Upper lobe of left lung (tissue), 6 donors: ENCODE measurements around the gene INSR. TPM values are rescaled to one million over a fixed set of nuclear protein-coding genes. Genes with fewer than 3 reads are reported as not detected.
A peak's percentile ranks its signal among the peaks of the same experiment; 100 is the strongest.

Experiments
- ATAC-seq, 2 donors: fragments of 200-7000 bp; cut with Tn5 transposase; one replicate each; pipeline ENCODE4 v1.9.1; 2022; ENCODE audit warnings: mild to moderate bottlenecking in 2 of 2, moderate library complexity in 2 of 2; ENCODE audit not compliant: low FRiP score in 2 of 2
- DNase-seq, 2 donors: peaks; one replicate each; pipeline ENCODE4 v3.0.0-alpha.2; 2019 to 2020
- H3K27ac ChIP-seq, 4 donors: fragments of 200-600 bp; sonication (generic); one replicate each; pipeline ENCODE4 v1.5.1; 2016 to 2019
- H3K27me3 ChIP-seq, 4 donors: fragments of 200-600 bp; sonication (generic); one replicate each; pipeline ENCODE4 v1.5.1; 2017 to 2019
- H3K36me3 ChIP-seq, 4 donors: fragments of 200-600 bp; sonication (generic); one replicate each; pipeline ENCODE4 v1.5.1; 2016 to 2019
- H3K4me1 ChIP-seq, 4 donors: fragments of 200-600 bp; sonication (generic); one replicate each; pipeline ENCODE4 v1.5.1; 2018 to 2019
- H3K4me3 ChIP-seq, 4 donors: fragments of 200-600 bp; sonication (generic); one replicate each; pipeline ENCODE4 v1.5.1; 2017 to 2019; ENCODE audit warnings: mild to moderate bottlenecking in 2 of 4, moderate library complexity in 1 of 4
- H3K9me3 ChIP-seq, 4 donors: fragments of 200-600 bp; sonication (generic); one replicate each; pipeline ENCODE4 v1.5.1; 2018 to 2019
- EP300 ChIP-seq, 4 donors: sonication (generic); formaldehyde crosslinking; IDR thresholded peaks; one replicate each; pipeline ENCODE4 v1.5.1; 2017; ENCODE audit warnings: antibody characterized with exemption in 4 of 4, control low read depth in 2 of 4
- POLR2A ChIP-seq, 4 donors: fragments of 450-650 bp; IDR thresholded peaks; one replicate each; pipeline ENCODE4 v1.5.1; 2016 to 2017; ENCODE audit warnings: antibody characterized with exemption in 4 of 4, mild to moderate bottlenecking in 2 of 4
- POLR2AphosphoS5 ChIP-seq, 2 donors: sonication (generic); formaldehyde crosslinking; IDR thresholded peaks; one replicate each; pipeline ENCODE4 v1.5.1; 2017; ENCODE audit warnings: antibody characterized with exemption in 2 of 2
- WGBS, 2 donors: methylation state at CpG; one replicate each; pipeline ENCODE4 v1.1.5; 2017 to 2018; 5-methylcytosine and 5-hydroxymethylcytosine counted together
- total RNA-seq, 6 donors: library from RNA; depleted of rRNA in 4 of 6; stranded (reverse); fragments of >200 nt in 4 of 6; gene quantifications; one replicate each; pipeline versions ENCODE4 v1.1.0 to v1.2.1, GENCODE V29; 2016 to 2021
- TF ChIP-seq, protein P1 (sequence below), 6 experiments: fragments of 450-650 bp in 4 of 6; fragments of 200-600 bp in 2 of 6; sonication (generic) in 2 of 6; IDR thresholded peaks; one replicate each; pipeline ENCODE4 v1.5.1; 2016 to 2019; ENCODE audit warnings: antibody characterized with exemption in 6 of 6
- donor health status: DM: no; HTN: no; CAD: no; lungs with moderate emphysema.
- donor health status: DM: no; HTN: yes; CAD: no; lungs with severe emphysema.

The INSR gene
- total RNA-seq, 6 donors from 2014 or later, result 32.4 to 142 (median 49.9) TPM

DNA sequence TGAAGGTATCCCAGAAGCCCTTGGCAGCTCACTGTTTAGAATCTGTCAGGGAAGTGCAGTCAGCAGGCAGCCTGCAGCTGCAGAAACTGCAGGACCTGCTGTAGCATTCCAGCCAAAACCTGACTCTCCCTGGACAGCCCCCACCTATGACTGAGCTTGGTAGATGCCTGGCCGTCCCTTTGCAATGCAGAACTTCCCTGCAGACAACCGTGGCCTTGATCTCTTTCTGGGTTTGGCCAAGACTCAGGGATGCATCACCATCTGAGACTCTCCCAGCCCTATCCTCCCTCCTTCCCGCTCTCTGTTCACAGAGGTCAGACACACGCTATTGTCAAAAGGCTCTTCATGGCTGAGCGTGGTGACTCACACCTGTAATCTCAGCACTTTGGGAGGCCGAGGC is 125.3 kb downstream of the INSR start:
- TF ChIP-seq EP300 (IDR thresholded peaks at IDR 0.05) (no peak), POLR2AphosphoS5 (IDR thresholded peaks at IDR 0.05) (no peak), POLR2A (IDR thresholded peaks at IDR 0.05) (no peak)
- TF ChIP-seq, protein P1, sequence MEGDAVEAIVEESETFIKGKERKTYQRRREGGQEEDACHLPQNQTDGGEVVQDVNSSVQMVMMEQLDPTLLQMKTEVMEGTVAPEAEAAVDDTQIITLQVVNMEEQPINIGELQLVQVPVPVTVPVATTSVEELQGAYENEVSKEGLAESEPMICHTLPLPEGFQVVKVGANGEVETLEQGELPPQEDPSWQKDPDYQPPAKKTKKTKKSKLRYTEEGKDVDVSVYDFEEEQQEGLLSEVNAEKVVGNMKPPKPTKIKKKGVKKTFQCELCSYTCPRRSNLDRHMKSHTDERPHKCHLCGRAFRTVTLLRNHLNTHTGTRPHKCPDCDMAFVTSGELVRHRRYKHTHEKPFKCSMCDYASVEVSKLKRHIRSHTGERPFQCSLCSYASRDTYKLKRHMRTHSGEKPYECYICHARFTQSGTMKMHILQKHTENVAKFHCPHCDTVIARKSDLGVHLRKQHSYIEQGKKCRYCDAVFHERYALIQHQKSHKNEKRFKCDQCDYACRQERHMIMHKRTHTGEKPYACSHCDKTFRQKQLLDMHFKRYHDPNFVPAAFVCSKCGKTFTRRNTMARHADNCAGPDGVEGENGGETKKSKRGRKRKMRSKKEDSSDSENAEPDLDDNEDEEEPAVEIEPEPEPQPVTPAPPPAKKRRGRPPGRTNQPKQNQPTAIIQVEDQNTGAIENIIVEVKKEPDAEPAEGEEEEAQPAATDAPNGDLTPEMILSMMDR (IDR thresholded peaks at IDR 0.05), result no peak
- H3K36me3 ChIP-seq, result peaks cover 12 to 55% (median 40%) of the 10 kb centered on the region in 4 donors
- DNase-seq, result no peak

GRCh38 chr19:7161292-7161691 is 132.9 kb downstream of the INSR start:
- Histone ChIP-seq H3K4me1 (peaks cover 0 to 11% (median 0%) of the 10 kb centered on the region in 4 donors), H3K9me3 (no peaks in the 10 kb centered on the region), H3K27ac (no peak overlapping the region), H3K36me3 (peaks cover 5 to 34% (median 25%) of the 10 kb centered on the region in 4 donors), H3K4me3 (no peak overlapping the region), H3K27me3 (no peaks in the 10 kb centered on the region)
- ATAC-seq (no peak), DNase-seq (no peak)
- WGBS, 2 donors, result 96 to 99% methylated on average over 4 of the region's 4 CpGs
- TF ChIP-seq POLR2A (IDR thresholded peaks at IDR 0.05), result no peak
- TF ChIP-seq, protein P1 (IDR thresholded peaks at IDR 0.05), result no peak
- no peak for TF ChIP-seq POLR2AphosphoS5 (IDR thresholded peaks at IDR 0.05)
- no peak for TF ChIP-seq EP300 (IDR thresholded peaks at IDR 0.05)

More for the DNA sequence above, 125.3 kb downstream of the INSR start:
- WGBS, 2 donors, result 76 to 93% methylated on average over 6 of the region's 6 CpGs
- Histone ChIP-seq H3K27ac (no peak overlapping the region), H3K27me3 (no peaks in the 10 kb centered on the region), H3K9me3 (no peaks in the 10 kb centered on the region), H3K4me3 (no peak overlapping the region), H3K4me1 (no peaks in the 10 kb centered on the region)
- peak in 1 of 2 donors; percentile 39 for ATAC-seq

- TF ChIP-seq POLR2AphosphoS5 (IDR thresholded peaks at IDR 0.05) (peak in 1 of 2 donors; percentile 6), EP300 (IDR thresholded peaks at IDR 0.05) (no peak), POLR2A (IDR thresholded peaks at IDR 0.05) (no peak)
- TF ChIP-seq, protein P1 (IDR thresholded peaks at IDR 0.05), result no peak
- DNase-seq (peak in 1 of 2 donors; percentile 61), ATAC-seq (peak; percentile 70 to 83)
- Histone ChIP-seq H3K4me1 (peaks cover 0 to 11% (median 0%) of the 10 kb centered on the region in 4 donors), H3K36me3 (peaks cover 5 to 26% (median 18%) of the 10 kb centered on the region in 4 donors), H3K27me3 (no peaks in the 10 kb centered on the region), H3K9me3 (no peaks in the 10 kb centered on the region), H3K4me3 (no peak overlapping the region), H3K27ac (peak overlapping the region; percentile 12 to 56 (median 42))
- WGBS, 2 donors, result 51 to 53% methylated on average over 16 to 18 of the region's 18 CpGs
Measured at GRCh38 chr19:7159105-7159933, 134.9 kb downstream of the INSR start.

- peak in 1 of 2 donors; percentile 31 for ATAC-seq
- no peaks in the 10 kb centered on the region for H3K9me3 ChIP-seq
- 70 to 73% methylated on average over 5 of the region's 5 CpGs for WGBS, 2 donors
- no peak for DNase-seq
- H3K4me3 ChIP-seq, result no peak overlapping the region
- no peaks in the 10 kb centered on the region for H3K27me3 ChIP-seq
- peaks cover 0 to 11% (median 2%) of the 10 kb centered on the region in 4 donors for H3K36me3 ChIP-seq
- no peak for TF ChIP-seq EP300 (IDR thresholded peaks at IDR 0.05)
- TF ChIP-seq POLR2AphosphoS5 (IDR thresholded peaks at IDR 0.05), result no peak
- TF ChIP-seq, protein P1 (IDR thresholded peaks at IDR 0.05), result no peak
- TF ChIP-seq POLR2A (IDR thresholded peaks at IDR 0.05), result no peak
- H3K4me1 ChIP-seq, result peaks cover 0 to 1% (median 0%) of the 10 kb centered on the region in 4 donors
- no peak overlapping the region for H3K27ac ChIP-seq
Measured at GRCh38 chr19:7153022-7153421, 141.2 kb downstream of the INSR start.
